ENCODE data around the gene NOP10.
"Not testable (repeated sequence)": the region's sequence is repeated elsewhere in the genome, so short reads cannot be mapped to it uniquely, and the experiment has no call there.

The NOP10 gene

GRCh38 chr15:34342737-34343575 lies at the start of gene NOP10, which contains the start of gene NUTM1:
Gene NOP10, minus strand, starts transcription at chr15:34343136. Its CDS starts 63 bp downstream, at chr15:34343073.
Gene NUTM1, plus strand, starts transcription at chr15:34343315. Its CDS starts 382 bp downstream, at chr15:34343697.
- peak; percentile 81 for DNase-seq (ENCODE audit: low read depth)

GRCh38 chr15:34389594-34390086 lies 46.7 kb upstream of the NOP10 start:
- DNase-seq (ENCODE audit: low read depth) = not testable (repeated sequence)

- DNase-seq (ENCODE audit: low read depth) = not testable (repeated sequence)
Observed at GRCh38 chr15:34381829-34382521, 39.0 kb upstream of the NOP10 start.

- not testable (repeated sequence) for DNase-seq (ENCODE audit: low read depth)
Observed at GRCh38 chr15:34380491-34380890, 37.6 kb upstream of the NOP10 start.

GRCh38 chr15:34376856-34377255 lies 33.9 kb upstream of the NOP10 start:
- DNase-seq (ENCODE audit: low read depth) = no peak

GRCh38 chr15:34375541-34375940 lies 32.6 kb upstream of the NOP10 start:
- DNase-seq (ENCODE audit: low read depth) = not testable (repeated sequence)

GRCh38 chr15:34374816-34375215 lies 31.9 kb upstream of the NOP10 start:
- DNase-seq (ENCODE audit: low read depth) = no peak

DNA sequence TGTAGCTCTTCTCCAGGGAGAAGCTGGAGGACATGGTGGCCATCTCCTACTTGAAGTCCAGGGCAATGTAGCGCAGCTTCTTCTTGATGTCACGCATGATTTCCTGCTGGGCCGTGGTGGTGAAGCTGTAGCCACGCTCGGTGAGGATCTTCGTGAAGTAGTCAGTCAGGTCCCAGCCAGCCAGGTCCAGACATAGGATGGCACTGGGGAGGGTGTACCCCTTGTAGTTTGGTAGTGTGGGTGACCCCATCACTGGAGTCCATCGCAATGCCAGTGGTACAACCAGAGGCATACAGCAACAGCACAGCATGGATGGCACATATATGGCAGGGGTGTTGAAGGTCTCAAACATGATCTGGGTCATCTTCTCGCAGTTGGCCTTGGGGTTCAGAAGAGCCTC lies 31.0 kb upstream of the NOP10 start:
- no peak for DNase-seq (ENCODE audit: low read depth)

GRCh38 chr15:34370643-34371042 lies 27.7 kb upstream of the NOP10 start:
- no peak for DNase-seq (ENCODE audit: low read depth)

- DNase-seq (ENCODE audit: low read depth) = no peak
Observed at GRCh38 chr15:34370129-34370528, 27.2 kb upstream of the NOP10 start.

DNA sequence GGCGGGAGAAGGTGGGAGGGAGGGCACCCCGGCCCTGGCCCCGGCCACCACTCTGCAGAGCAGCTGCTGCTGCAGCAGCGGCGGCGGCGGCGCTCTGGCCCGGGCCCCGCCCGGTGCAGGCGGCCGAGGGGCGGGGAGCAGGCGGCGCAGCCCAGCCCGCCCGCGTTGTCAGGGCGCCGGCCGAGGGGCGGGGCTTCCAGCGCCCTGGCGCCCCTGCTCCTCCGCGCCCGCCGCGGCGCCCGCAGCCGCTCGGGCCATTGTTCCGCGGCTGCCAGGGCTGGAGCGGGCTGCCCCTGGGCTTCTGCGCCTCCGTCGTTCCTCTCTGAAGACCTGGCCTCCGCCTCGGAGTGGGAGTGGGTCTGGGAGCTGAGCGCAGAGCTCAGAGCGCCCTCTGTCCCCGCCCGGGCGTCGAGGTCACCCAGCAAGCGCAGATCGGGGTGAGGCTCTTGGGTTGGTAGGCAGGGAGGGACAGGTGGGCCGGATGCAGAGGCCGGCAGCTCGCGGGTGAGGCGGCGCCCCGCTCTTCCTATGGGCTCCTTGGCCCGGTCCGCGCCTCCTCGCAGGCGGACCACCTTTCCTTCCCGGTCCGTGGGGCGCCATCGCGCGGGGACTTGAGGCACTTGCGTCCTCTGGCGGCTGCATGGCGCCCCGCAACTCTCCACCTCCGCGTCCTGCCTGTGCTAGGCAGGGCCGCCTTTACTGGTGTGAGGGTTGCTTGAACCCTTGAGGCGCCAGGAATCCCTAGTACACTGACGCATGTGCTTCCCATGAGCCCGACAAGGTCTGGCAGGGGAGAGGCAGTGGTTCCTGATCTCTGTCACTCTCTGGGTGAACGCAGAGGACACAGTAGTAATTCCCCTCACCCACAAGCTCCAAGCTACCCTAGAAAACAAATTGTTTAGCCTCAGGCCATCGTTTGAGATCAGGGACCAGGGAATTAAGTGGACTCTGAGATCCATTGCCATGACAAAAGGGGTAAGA lies 24.5 kb upstream of the NOP10 start, which contains the start of gene LPCAT4:
TSS of gene LPCAT4 (minus strand) at position 96 of the 981 bp plus-strand sequence. CDS start 96 bp downstream, outside the sequence.
- DNase-seq (ENCODE audit: low read depth) = peak; percentile 80

DNA sequence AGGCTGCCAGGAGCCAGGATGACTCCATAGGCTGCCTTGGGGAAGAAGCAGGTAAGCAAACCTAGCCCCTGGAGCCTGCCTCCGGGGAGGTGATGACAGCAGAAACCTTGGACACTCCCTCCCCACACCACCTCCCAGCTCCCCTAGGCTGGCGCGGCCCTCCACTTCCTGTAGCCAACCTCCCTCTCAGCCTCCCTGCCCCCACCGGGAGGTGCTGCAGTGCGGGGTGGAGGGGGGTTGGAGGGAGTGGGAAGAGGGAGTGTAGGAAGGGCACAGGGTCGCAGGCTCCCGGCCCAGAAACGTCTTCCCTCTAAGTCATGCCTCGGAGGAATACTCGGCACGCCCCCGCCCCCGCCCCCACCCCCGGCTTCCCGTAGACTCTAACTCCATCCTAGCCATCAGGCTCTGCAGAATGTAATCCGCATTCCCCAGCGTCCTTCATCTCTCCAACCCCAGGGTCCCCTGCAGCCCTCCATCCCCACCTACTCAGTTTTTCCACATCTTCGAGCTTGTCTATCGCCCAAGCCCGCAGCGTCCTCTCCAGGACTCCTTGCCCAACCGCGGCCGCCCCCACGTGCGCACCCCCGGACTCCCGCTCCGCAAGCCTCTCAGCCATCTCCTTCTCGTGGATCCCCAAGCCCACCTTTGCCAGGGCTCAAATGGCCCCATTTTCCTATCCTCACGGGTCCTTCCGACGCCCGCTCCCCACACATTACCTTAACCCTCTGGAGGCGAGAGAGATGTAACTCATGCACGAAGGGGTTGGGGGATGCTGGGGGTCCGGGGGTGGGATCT lies 23.5 kb upstream of the NOP10 start:
- peak; percentile 34 for DNase-seq (ENCODE audit: low read depth)

GRCh38 chr15:34365836-34366235 lies 22.9 kb upstream of the NOP10 start:
- DNase-seq (ENCODE audit: low read depth) = no peak

DNA sequence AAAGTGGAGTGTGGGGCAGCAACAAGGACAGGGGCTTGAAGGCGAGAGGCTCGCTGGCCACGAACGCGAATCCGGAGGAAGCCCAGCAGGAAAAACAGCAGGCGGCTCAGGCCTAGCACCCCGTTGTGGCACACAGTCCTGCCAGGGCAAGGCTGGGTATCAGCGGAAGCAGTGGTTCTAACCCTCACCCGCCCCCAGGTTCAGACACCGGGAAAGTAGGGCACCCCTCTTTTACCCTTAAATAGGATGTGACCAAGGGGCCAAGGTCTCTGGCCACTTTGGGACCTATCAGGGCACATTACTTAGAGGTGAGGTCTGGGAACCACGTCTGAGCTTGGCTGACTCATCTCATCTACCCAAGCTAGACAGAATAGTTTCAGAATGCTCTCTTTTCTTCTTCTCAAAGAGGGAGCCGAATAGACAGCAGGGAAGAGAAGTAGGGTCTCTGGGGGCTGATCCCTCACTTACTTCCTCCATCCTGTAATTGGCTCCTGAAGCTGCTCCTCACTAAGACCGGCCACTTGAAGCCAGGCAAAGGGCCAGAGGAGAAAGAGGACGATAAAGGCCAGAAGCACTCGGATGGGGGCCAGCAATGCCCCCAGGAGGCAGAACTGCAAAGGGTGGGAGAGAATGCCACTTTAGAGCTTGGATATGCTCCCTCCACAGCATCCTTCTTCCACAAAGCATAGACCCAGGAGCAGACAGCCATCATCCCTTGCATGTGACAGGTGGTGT lies 22.3 kb upstream of the NOP10 start:
- DNase-seq (ENCODE audit: low read depth) = no peak

- no peak for DNase-seq (ENCODE audit: low read depth)
Observed at GRCh38 chr15:34364041-34364440, 21.1 kb upstream of the NOP10 start.

DNA sequence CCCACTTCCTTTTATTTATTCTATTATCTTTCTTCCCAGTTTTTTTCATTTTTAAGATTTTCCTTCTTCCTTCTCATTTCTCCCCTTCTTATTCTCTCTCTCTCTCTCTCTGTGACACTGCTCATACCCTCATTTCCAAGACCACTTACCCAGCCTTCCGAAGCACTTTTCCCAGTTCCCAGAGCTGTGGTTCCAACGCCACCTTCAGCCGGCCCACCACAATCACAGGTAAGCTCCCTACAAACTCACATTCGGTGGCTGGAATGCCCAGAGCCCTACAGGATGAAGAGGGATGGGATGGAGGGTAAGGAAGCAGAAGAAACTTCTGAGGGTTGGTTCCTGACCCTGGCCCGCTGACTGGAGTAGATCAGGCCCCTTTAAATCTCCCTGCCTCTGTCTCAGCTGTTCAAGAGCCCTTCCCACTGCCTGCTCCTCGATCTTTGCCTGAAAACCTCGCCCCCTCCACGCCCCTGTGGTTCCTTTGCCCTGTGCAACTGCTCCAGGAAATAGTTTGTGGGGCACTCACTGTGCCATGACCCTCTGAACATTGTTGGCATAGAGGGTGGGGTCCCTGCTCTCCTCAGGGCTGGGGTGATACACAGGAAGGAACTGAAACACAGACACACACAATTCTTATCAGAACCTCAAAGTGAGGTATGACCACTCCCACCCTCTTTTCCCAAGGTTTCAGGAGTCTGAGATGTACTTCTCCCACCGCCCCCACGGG lies 19.3 kb upstream of the NOP10 start:
- DNase-seq (ENCODE audit: low read depth) = no peak

DNA sequence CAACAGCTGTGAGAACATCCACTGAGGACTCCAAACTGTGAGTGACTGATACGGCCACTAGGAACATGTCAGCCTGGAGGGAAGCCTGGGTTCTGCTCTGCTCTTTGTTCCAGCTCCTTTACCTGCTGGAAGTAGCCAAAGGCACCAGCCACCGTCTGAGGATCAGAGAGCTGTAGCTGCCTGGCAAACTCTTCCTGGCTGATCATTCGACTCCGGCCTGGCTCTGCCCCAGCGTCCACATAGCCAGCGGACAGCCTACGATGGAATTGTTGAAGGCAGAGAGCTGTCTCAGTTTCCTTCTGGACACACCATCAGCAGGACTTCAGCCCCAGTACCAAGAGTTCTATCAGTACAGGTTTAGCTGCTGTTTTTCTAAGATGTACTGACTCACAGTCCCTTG lies 18.3 kb upstream of the NOP10 start:
- no peak for DNase-seq (ENCODE audit: low read depth)

DNA sequence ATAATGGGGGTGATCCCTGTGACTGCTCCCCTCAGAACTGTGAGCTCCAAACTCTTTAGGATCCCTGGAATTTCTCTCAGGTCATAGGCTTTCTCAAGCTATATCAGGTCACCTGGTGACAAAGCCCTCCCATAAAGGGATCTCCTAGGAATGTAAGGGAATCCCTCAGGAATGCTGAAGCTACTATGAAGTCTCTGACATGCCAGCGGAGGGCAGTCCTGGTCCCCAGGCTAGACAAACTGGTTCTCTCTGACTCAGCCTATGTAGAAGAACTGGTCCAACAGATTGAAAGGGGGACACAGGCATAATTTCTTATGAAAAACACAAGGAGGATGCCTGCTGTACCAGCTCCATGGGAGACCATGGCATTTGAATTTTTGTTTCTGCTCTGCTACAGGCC lies 17.4 kb upstream of the NOP10 start:
- DNase-seq (ENCODE audit: low read depth) = no peak

- DNase-seq (ENCODE audit: low read depth) = no peak
Observed at GRCh38 chr15:34359416-34359815, 16.5 kb upstream of the NOP10 start.

Measured in T-helper 22 cell (primary cell).